ENCODE measurements around the gene GPC1.
A peak's percentile ranks its signal among the peaks of the same experiment; 100 is the strongest.

GPC1 gene

GRCh38 chr2:240429341-240429871, 6.1 kb upstream of the GPC1 start:
- no peak for DNase-seq

GRCh38 chr2:240429872-240430491, 5.5 kb upstream of the GPC1 start:
- DNase-seq, result no peak

- DNase-seq, result no peak
These were observed 4.9 kb upstream of the GPC1 start for GRCh38 chr2:240430595-240430994.

- DNase-seq, result no peak
These were observed 4.2 kb upstream of the GPC1 start for GRCh38 chr2:240431271-240431660.

- no peak for DNase-seq
These were observed 3.6 kb upstream of the GPC1 start for GRCh38 chr2:240431661-240432424.

- DNase-seq, result no peak
These were observed 3.0 kb upstream of the GPC1 start for GRCh38 chr2:240432430-240432819.

- no peak for DNase-seq
These were observed 2.4 kb upstream of the GPC1 start for GRCh38 chr2:240432820-240433801.

- peak in 5 of 51 donors; percentile 17 to 71 (median 48) for DNase-seq
These were observed 1.3 kb upstream of the GPC1 start for GRCh38 chr2:240433973-240434727.

GRCh38 chr2:240434728-240435456, 571 bp upstream of the GPC1 start:
- DNase-seq, result peak; percentile 30 to 91 (median 81)

- DNase-seq, result no peak
These were observed 652 bp downstream of the GPC1 start for GRCh38 chr2:240435948-240436682.

GRCh38 chr2:240436683-240437550, 1.5 kb downstream of the GPC1 start:
- DNase-seq, result peak in 1 of 51 donors; percentile 33

GRCh38 chr2:240437551-240437860, 2.0 kb downstream of the GPC1 start:
- DNase-seq, result no peak

GRCh38 chr2:240437861-240438809, 2.7 kb downstream of the GPC1 start:
- peak in 47 of 51 donors; percentile 38 to 89 (median 71) for DNase-seq

- no peak for DNase-seq
These were observed 3.6 kb downstream of the GPC1 start for GRCh38 chr2:240438810-240439697.

GRCh38 chr2:240439698-240440151, 4.3 kb downstream of the GPC1 start:
- DNase-seq, result no peak

- DNase-seq, result no peak
These were observed 4.8 kb downstream of the GPC1 start for GRCh38 chr2:240440251-240440650.

Data from hypothalamus (tissue), 51 donors.